OCI-LY1 (cell line): ENCODE data around the gene PIKFYVE.

Experiments used
- EZH2 ChIP-seq: fragments of 200-600 bp; sonication (generic), shearing (Covaris generic); IDR thresholded peaks from 2 replicates; pipeline ENCODE4 v1.8.0; 2017; ENCODE audit warnings: borderline replicate concordance, mixed run types, mild to moderate bottlenecking, antibody characterized with exemption, low read length, moderate library complexity, mixed read lengths
- TF ChIP-seq, protein P1 (sequence below): fragments of 200-600 bp; sonication (generic), shearing (Covaris generic); IDR thresholded peaks from 2 replicates; pipeline ENCODE4 v1.5.1; 2017; ENCODE audit warnings: mild to moderate bottlenecking, antibody characterized with exemption, low read length, moderate library complexity, mixed read lengths

DNA sequence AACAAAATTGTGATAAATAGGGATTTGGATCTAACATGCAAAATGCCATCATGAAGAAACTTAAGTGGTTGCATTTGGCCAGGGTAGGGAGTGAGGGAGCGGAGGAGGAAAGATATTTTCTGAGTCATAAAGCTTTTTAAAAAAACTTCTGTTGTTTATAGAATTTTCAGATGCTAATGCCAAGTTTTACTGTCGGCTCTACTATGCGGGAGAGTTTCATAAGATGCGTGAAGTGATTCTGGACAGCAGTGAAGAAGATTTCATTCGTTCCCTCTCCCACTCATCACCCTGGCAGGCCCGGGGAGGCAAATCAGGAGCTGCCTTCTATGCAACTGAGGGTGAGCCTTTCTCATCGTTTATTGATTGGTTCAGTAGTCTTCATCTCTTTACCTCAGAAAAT lies 84.6 kb downstream of the PIKFYVE start:
- TF ChIP-seq, protein P1, sequence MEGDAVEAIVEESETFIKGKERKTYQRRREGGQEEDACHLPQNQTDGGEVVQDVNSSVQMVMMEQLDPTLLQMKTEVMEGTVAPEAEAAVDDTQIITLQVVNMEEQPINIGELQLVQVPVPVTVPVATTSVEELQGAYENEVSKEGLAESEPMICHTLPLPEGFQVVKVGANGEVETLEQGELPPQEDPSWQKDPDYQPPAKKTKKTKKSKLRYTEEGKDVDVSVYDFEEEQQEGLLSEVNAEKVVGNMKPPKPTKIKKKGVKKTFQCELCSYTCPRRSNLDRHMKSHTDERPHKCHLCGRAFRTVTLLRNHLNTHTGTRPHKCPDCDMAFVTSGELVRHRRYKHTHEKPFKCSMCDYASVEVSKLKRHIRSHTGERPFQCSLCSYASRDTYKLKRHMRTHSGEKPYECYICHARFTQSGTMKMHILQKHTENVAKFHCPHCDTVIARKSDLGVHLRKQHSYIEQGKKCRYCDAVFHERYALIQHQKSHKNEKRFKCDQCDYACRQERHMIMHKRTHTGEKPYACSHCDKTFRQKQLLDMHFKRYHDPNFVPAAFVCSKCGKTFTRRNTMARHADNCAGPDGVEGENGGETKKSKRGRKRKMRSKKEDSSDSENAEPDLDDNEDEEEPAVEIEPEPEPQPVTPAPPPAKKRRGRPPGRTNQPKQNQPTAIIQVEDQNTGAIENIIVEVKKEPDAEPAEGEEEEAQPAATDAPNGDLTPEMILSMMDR: no peak
- TF ChIP-seq EZH2: no peak
